ENCODE measurements around the gene PDIA5. TPM values are rescaled to one million over a fixed set of nuclear protein-coding genes. Genes with fewer than 3 reads are reported as not detected.

PDIA5 gene
- total RNA-seq, 1 donor, result 54.3 TPM

GRCh38 chr3:123096126-123096525 is 29.3 kb downstream of the PDIA5 start:
- Histone ChIP-seq H3K79me2 (ENCODE audit: insufficient read depth, low read length) (peaks cover 53% of the 10 kb centered on the region), H3K27me3 (ENCODE audit: insufficient read depth, low read length) (no peaks in the 10 kb centered on the region), H3K4me3 (ENCODE audit: insufficient read depth, low read length) (no peak overlapping the region), H3K9me3 (ENCODE audit: low read depth, low read length) (no peaks in the 10 kb centered on the region), H2AFZ (ENCODE audit: low read length) (no peak overlapping the region), H3K4me2 (ENCODE audit: insufficient read depth, low read length) (no peak overlapping the region), H4K20me1 (ENCODE audit: insufficient read depth, low read length) (peaks cover 70% of the 10 kb centered on the region), H3K4me1 (ENCODE audit: insufficient read depth, low read length) (peaks cover 7% of the 10 kb centered on the region), H3K36me3 (ENCODE audit: insufficient read depth, low read length) (peaks cover 40% of the 10 kb centered on the region), H3K27ac (ENCODE audit: low read depth, low read length) (no peak overlapping the region)
- TF ChIP-seq CTCF (IDR thresholded peaks at IDR 0.05; ENCODE audit: extremely low read depth, low read depth, low read length), result no peak
- DNase-seq (ENCODE audit: insufficient read length, low spot score, missing footprints), result no peak

- no peaks in the 10 kb centered on the region for H3K9me3 ChIP-seq (ENCODE audit: low read depth, low read length)
- H3K27me3 ChIP-seq (ENCODE audit: insufficient read depth, low read length), result no peaks in the 10 kb centered on the region
- no peak for TF ChIP-seq CTCF (IDR thresholded peaks at IDR 0.05; ENCODE audit: extremely low read depth, low read depth, low read length)
- no peak overlapping the region for H3K4me2 ChIP-seq (ENCODE audit: insufficient read depth, low read length)
- H3K79me2 ChIP-seq (ENCODE audit: insufficient read depth, low read length), result peaks cover 48% of the 10 kb centered on the region
- H3K4me1 ChIP-seq (ENCODE audit: insufficient read depth, low read length), result peaks cover 7% of the 10 kb centered on the region
- H3K27ac ChIP-seq (ENCODE audit: low read depth, low read length), result no peak overlapping the region
- peaks cover 34% of the 10 kb centered on the region for H3K36me3 ChIP-seq (ENCODE audit: insufficient read depth, low read length)
- no peak overlapping the region for H3K4me3 ChIP-seq (ENCODE audit: insufficient read depth, low read length)
- no peak overlapping the region for H2AFZ ChIP-seq (ENCODE audit: low read length)
- no peak for DNase-seq (ENCODE audit: insufficient read length, low spot score, missing footprints)
- H4K20me1 ChIP-seq (ENCODE audit: insufficient read depth, low read length), result peaks cover 63% of the 10 kb centered on the region
These were observed 29.9 kb downstream of the PDIA5 start for GRCh38 chr3:123096731-123097130.

GRCh38 chr3:123098426-123099330 is 31.9 kb downstream of the PDIA5 start:
- no peak overlapping the region for H3K4me2 ChIP-seq (ENCODE audit: insufficient read depth, low read length)
- TF ChIP-seq CTCF (IDR thresholded peaks at IDR 0.05; ENCODE audit: extremely low read depth, low read depth, low read length), result no peak
- no peak overlapping the region for H2AFZ ChIP-seq (ENCODE audit: low read length)
- no peak overlapping the region for H3K27ac ChIP-seq (ENCODE audit: low read depth, low read length)
- peaks cover 57% of the 10 kb centered on the region for H4K20me1 ChIP-seq (ENCODE audit: insufficient read depth, low read length)
- no peak overlapping the region for H3K4me3 ChIP-seq (ENCODE audit: insufficient read depth, low read length)
- peaks cover 7% of the 10 kb centered on the region for H3K4me1 ChIP-seq (ENCODE audit: insufficient read depth, low read length)
- peaks cover 34% of the 10 kb centered on the region for H3K36me3 ChIP-seq (ENCODE audit: insufficient read depth, low read length)
- no peak for DNase-seq (ENCODE audit: insufficient read length, low spot score, missing footprints)
- peaks cover 32% of the 10 kb centered on the region for H3K79me2 ChIP-seq (ENCODE audit: insufficient read depth, low read length)
- no peaks in the 10 kb centered on the region for H3K9me3 ChIP-seq (ENCODE audit: low read depth, low read length)
- no peaks in the 10 kb centered on the region for H3K27me3 ChIP-seq (ENCODE audit: insufficient read depth, low read length)

All from osteoblast (primary cell).